GM18498 (cell line): ENCODE measurements around the gene KIRREL3.

Experiments used
- ATAC-seq: cut with Tn5 transposase; IDR thresholded peaks from one replicate; pipeline ENCODE4 v1.9.1; 2021; ENCODE audit warnings: mild to moderate bottlenecking, moderate library complexity; ENCODE audit not compliant: unreplicated experiment

KIRREL3 gene

GRCh38 chr11:126459691-126460281 lies 540.8 kb downstream of the KIRREL3 start:
- no peak for ATAC-seq

- no peak for ATAC-seq
Observed at GRCh38 chr11:126457817-126458216, 542.8 kb downstream of the KIRREL3 start.

- no peak for ATAC-seq
Observed at GRCh38 chr11:126456783-126457542, 543.6 kb downstream of the KIRREL3 start.

GRCh38 chr11:126456089-126456488 lies 544.5 kb downstream of the KIRREL3 start:
- no peak for ATAC-seq

GRCh38 chr11:126452241-126453101 lies 548.1 kb downstream of the KIRREL3 start:
- no peak for ATAC-seq

- ATAC-seq = no peak
Observed at GRCh38 chr11:126451211-126451802, 549.3 kb downstream of the KIRREL3 start.

- no peak for ATAC-seq
Observed at GRCh38 chr11:126450806-126451205, 549.8 kb downstream of the KIRREL3 start.

GRCh38 chr11:126450198-126450597 lies 550.4 kb downstream of the KIRREL3 start:
- no peak for ATAC-seq

GRCh38 chr11:126446581-126446980 lies 554.0 kb downstream of the KIRREL3 start:
- no peak for ATAC-seq

GRCh38 chr11:126444072-126444471 lies 556.5 kb downstream of the KIRREL3 start:
- no peak for ATAC-seq

- no peak for ATAC-seq
Observed at GRCh38 chr11:126443120-126443519, 557.5 kb downstream of the KIRREL3 start.

GRCh38 chr11:126440792-126441514 lies 559.6 kb downstream of the KIRREL3 start:
- ATAC-seq = peak; percentile 72

GRCh38 chr11:126440276-126440675 lies 560.3 kb downstream of the KIRREL3 start:
- no peak for ATAC-seq

- ATAC-seq = no peak
Observed at GRCh38 chr11:126438691-126439090, 561.9 kb downstream of the KIRREL3 start.

GRCh38 chr11:126438272-126438671 lies 562.3 kb downstream of the KIRREL3 start:
- no peak for ATAC-seq

GRCh38 chr11:126437731-126438130 lies 562.8 kb downstream of the KIRREL3 start:
- ATAC-seq = no peak

GRCh38 chr11:126436209-126436755 lies 564.3 kb downstream of the KIRREL3 start:
- no peak for ATAC-seq

GRCh38 chr11:126434950-126435335 lies 565.6 kb downstream of the KIRREL3 start:
- ATAC-seq = no peak

GRCh38 chr11:126433989-126434949 lies 566.3 kb downstream of the KIRREL3 start:
- ATAC-seq = no peak
